Neural cell (in vitro differentiated cells): ENCODE measurements around the gene AVEN. TPM values are rescaled to one million over a fixed set of nuclear protein-coding genes. Genes with fewer than 3 reads are reported as not detected.

Source experiments
- H2AFZ ChIP-seq: fragments of 200-600, 300-800 bp; sonication (generic), shearing (Covaris generic); 2 replicates; pipeline ENCODE4 v1.6.0; 2014; ENCODE audit warnings: low read depth, mild to moderate bottlenecking, antibody characterized with exemption, low read length, moderate library complexity
- H3F3A ChIP-seq: fragments of 200-600 bp; shearing (Covaris generic); 2 replicates; pipeline ENCODE4 v1.6.1; 2016; ENCODE audit warnings: mild to moderate bottlenecking, moderate library complexity, mixed read lengths, antibody characterized with exemption, low read length; ENCODE audit not compliant: insufficient read depth, poor library complexity, severe bottlenecking
- H3K27ac ChIP-seq: fragments of 200-600, 300-800 bp; sonication (generic), shearing (Covaris generic); 2 replicates; pipeline ENCODE4 v1.5.1; 2014; ENCODE audit warnings: mild to moderate bottlenecking, low read length, moderate library complexity
- H3K27me3 ChIP-seq: fragments of 300-800, 200-600 bp; sonication (generic), shearing (Covaris generic); 2 replicates; pipeline ENCODE4 v1.6.0; 2014; ENCODE audit warnings: mild to moderate bottlenecking, low read depth, low read length, moderate library complexity; ENCODE audit not compliant: insufficient read depth
- H3K36me3 ChIP-seq: fragments of 300-800, 200-600 bp; sonication (generic), shearing (Covaris generic); 2 replicates; pipeline ENCODE4 v1.5.1; 2014; ENCODE audit warnings: mild to moderate bottlenecking, antibody characterized with exemption, low read length, moderate library complexity; ENCODE audit not compliant: insufficient read depth
- H3K4me2 ChIP-seq: fragments of 300-800, 200-600 bp; sonication (generic), shearing (Covaris generic); 2 replicates; pipeline ENCODE4 v1.6.0; 2014; ENCODE audit warnings: mild to moderate bottlenecking, low read length
- H3K4me3 ChIP-seq: fragments of 300-800, 200-600 bp; sonication (generic), shearing (Covaris generic); 2 replicates; pipeline ENCODE4 v1.5.1; 2014; ENCODE audit warnings: mild to moderate bottlenecking, low read length, moderate library complexity
- H3K79me2 ChIP-seq: fragments of 200-600 bp; shearing (Covaris generic); replicated peaks from 2 replicates; pipeline ENCODE4 v1.6.0; 2014; ENCODE audit warnings: mild to moderate bottlenecking, low read length, moderate library complexity; ENCODE audit not compliant: insufficient read depth
- H3K9ac ChIP-seq: fragments of 300-800, 200-600 bp; sonication (generic), shearing (Covaris generic); 2 replicates; pipeline ENCODE4 v1.6.1; 2016; ENCODE audit warnings: mild to moderate bottlenecking, low read length, mixed read lengths
- H3K9me2 ChIP-seq: fragments of 200-600 bp; shearing (Covaris generic); 2 replicates; pipeline ENCODE4 v1.6.1; 2016; ENCODE audit warnings: mild to moderate bottlenecking, low read length, mixed read lengths; ENCODE audit not compliant: insufficient read depth
- H3K9me3 ChIP-seq: fragments of 200-600, 300-800 bp; sonication (generic), shearing (Covaris generic); 2 replicates; pipeline ENCODE4 v1.6.1; 2016; ENCODE audit warnings: mild to moderate bottlenecking, mixed run types, low read length, moderate library complexity, mixed read lengths
- H4K20me1 ChIP-seq: fragments of 200-600 bp; shearing (Covaris generic); 2 replicates; pipeline ENCODE4 v1.6.1; 2016; ENCODE audit warnings: mild to moderate bottlenecking, mixed run types; ENCODE audit not compliant: insufficient read depth
- EP300 ChIP-seq: fragments of 450-650 bp; conservative IDR thresholded peaks from 2 replicates; pipeline ENCODE4 v1.6.1; 2014; ENCODE audit warnings: antibody characterized with exemption, mild to moderate bottlenecking, moderate library complexity; ENCODE audit not compliant: poor library complexity, severe bottlenecking
- EZH2 ChIP-seq: fragments of 200-600, 300-800 bp; shearing (Covaris generic), sonication (generic); IDR thresholded peaks from 2 replicates; pipeline ENCODE4 v1.6.1; 2014; ENCODE audit warnings: antibody characterized with exemption, low read length, borderline replicate concordance, mild to moderate bottlenecking; ENCODE audit not compliant: insufficient read depth, poor library complexity, severe bottlenecking
- MXI1 ChIP-seq: fragments of 450-650 bp; conservative IDR thresholded peaks from 2 replicates; pipeline ENCODE4 v1.6.1; 2014; ENCODE audit warnings: antibody characterized with exemption, mild to moderate bottlenecking; ENCODE audit not compliant: poor library complexity, severe bottlenecking
- POLR2AphosphoS5 ChIP-seq: IDR thresholded peaks from 2 replicates; pipeline ENCODE4 v1.6.1; 2012
- RAD21 ChIP-seq: fragments of 450-650 bp; conservative IDR thresholded peaks from 2 replicates; pipeline ENCODE4 v1.6.1; 2014; ENCODE audit warnings: antibody characterized with exemption, mild to moderate bottlenecking, moderate library complexity
- SMC3 ChIP-seq: fragments of 450-650 bp; conservative IDR thresholded peaks from 2 replicates; pipeline ENCODE4 v1.6.1; 2014; ENCODE audit warnings: antibody characterized with exemption, mild to moderate bottlenecking, moderate library complexity; ENCODE audit not compliant: poor library complexity
- TAF1 ChIP-seq: IDR thresholded peaks from 2 replicates; pipeline ENCODE4 v1.6.1; 2012; ENCODE audit warnings: low read depth
- polyA plus RNA-seq: library from polyadenylated mRNA; depleted of rRNA; stranded (reverse); fragments of >200 nt; gene quantifications from 2 replicates; pipeline ENCODE4 v1.2.3, GENCODE V29; 2014
- TF ChIP-seq, protein P1 (sequence below): fragments of 450-650 bp; IDR thresholded peaks from 2 replicates; pipeline ENCODE4 v1.5.1; 2014; ENCODE audit warnings: antibody characterized with exemption, mild to moderate bottlenecking, moderate library complexity; ENCODE audit not compliant: poor library complexity, severe bottlenecking
- TF ChIP-seq, protein P2 (sequence below): IDR thresholded peaks from 2 replicates; pipeline ENCODE4 v1.6.1; 2012; ENCODE audit warnings: borderline replicate concordance

AVEN gene
- polyA plus RNA-seq, 1 donor from 2014 or later = 14.1 TPM

DNA sequence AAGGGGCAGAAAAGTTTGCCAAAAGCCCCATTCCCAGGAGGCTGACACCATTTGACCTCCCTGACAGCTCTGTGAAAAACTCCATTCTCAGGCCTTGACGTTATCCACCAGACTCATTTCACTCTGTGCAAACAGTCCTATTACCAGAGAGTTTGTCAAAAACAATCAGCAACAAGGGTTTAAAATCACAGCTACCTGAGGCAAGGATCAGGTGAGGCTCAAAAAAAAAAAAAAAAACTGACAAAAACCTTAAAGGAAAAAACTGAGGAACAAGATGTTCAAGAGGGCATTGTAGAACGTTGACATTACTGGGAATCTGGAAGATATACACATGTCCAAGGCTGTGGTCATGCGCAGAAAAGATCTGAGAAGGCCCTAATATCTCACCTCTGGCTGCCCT lies 11.4 kb downstream of the AVEN start:
- H2AFZ ChIP-seq = no peak overlapping the region
- no peaks in the 10 kb centered on the region for H3K79me2 ChIP-seq
- no peak overlapping the region for H3K9ac ChIP-seq
- H3K27ac ChIP-seq = no peak overlapping the region
- no peak overlapping the region for H3K4me3 ChIP-seq
- H3K9me2 ChIP-seq = no peaks in the 10 kb centered on the region
- H3K9me3 ChIP-seq = no peaks in the 10 kb centered on the region
- no peaks in the 10 kb centered on the region for H3K36me3 ChIP-seq
- no peaks in the 10 kb centered on the region for H3F3A ChIP-seq
- TF ChIP-seq, protein P1, sequence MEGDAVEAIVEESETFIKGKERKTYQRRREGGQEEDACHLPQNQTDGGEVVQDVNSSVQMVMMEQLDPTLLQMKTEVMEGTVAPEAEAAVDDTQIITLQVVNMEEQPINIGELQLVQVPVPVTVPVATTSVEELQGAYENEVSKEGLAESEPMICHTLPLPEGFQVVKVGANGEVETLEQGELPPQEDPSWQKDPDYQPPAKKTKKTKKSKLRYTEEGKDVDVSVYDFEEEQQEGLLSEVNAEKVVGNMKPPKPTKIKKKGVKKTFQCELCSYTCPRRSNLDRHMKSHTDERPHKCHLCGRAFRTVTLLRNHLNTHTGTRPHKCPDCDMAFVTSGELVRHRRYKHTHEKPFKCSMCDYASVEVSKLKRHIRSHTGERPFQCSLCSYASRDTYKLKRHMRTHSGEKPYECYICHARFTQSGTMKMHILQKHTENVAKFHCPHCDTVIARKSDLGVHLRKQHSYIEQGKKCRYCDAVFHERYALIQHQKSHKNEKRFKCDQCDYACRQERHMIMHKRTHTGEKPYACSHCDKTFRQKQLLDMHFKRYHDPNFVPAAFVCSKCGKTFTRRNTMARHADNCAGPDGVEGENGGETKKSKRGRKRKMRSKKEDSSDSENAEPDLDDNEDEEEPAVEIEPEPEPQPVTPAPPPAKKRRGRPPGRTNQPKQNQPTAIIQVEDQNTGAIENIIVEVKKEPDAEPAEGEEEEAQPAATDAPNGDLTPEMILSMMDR = no peak
- TF ChIP-seq MXI1 (no peak), EP300 (no peak), RAD21 (no peak), EZH2 (no peak), SMC3 (no peak), TAF1 (no peak), POLR2AphosphoS5 (no peak)
- TF ChIP-seq, protein P2, sequence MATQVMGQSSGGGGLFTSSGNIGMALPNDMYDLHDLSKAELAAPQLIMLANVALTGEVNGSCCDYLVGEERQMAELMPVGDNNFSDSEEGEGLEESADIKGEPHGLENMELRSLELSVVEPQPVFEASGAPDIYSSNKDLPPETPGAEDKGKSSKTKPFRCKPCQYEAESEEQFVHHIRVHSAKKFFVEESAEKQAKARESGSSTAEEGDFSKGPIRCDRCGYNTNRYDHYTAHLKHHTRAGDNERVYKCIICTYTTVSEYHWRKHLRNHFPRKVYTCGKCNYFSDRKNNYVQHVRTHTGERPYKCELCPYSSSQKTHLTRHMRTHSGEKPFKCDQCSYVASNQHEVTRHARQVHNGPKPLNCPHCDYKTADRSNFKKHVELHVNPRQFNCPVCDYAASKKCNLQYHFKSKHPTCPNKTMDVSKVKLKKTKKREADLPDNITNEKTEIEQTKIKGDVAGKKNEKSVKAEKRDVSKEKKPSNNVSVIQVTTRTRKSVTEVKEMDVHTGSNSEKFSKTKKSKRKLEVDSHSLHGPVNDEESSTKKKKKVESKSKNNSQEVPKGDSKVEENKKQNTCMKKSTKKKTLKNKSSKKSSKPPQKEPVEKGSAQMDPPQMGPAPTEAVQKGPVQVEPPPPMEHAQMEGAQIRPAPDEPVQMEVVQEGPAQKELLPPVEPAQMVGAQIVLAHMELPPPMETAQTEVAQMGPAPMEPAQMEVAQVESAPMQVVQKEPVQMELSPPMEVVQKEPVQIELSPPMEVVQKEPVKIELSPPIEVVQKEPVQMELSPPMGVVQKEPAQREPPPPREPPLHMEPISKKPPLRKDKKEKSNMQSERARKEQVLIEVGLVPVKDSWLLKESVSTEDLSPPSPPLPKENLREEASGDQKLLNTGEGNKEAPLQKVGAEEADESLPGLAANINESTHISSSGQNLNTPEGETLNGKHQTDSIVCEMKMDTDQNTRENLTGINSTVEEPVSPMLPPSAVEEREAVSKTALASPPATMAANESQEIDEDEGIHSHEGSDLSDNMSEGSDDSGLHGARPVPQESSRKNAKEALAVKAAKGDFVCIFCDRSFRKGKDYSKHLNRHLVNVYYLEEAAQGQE = no peak
- H3K27me3 ChIP-seq = no peaks in the 10 kb centered on the region
- H3K4me2 ChIP-seq = no peak overlapping the region
- H4K20me1 ChIP-seq = no peaks in the 10 kb centered on the region

DNA sequence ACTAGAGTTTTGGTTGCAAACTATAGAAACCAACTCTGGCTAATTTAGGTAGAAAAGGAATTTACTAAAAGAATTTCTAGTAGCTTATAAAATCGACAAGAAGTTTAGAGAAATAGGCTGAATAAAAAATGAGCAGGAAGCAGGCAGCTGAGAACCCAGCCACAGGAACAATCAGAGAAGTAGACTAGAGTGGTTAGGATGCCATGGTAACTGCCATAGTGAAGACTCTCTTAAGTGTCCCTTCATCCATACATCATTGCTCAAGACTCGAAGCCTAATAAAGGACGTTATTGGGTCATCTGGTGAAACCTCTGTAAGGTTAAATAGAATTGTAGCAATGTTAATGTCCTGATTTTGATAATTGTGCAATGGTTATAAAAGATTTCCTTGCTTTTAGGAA lies 13.8 kb downstream of the AVEN start:
- H3K27me3 ChIP-seq = no peaks in the 10 kb centered on the region
- H3K36me3 ChIP-seq = no peaks in the 10 kb centered on the region
- no peaks in the 10 kb centered on the region for H4K20me1 ChIP-seq
- H3K4me2 ChIP-seq = no peak overlapping the region
- TF ChIP-seq EP300 (no peak), TAF1 (no peak), RAD21 (no peak), POLR2AphosphoS5 (no peak), MXI1 (no peak), EZH2 (no peak), SMC3 (no peak)
- TF ChIP-seq, protein P1 = no peak
- TF ChIP-seq, protein P2 = no peak
- H3K9me3 ChIP-seq = no peaks in the 10 kb centered on the region
- H2AFZ ChIP-seq = no peak overlapping the region
- H3K9me2 ChIP-seq = no peaks in the 10 kb centered on the region
- no peak overlapping the region for H3K4me3 ChIP-seq
- H3F3A ChIP-seq = no peaks in the 10 kb centered on the region
- H3K27ac ChIP-seq = no peak overlapping the region
- H3K9ac ChIP-seq = no peak overlapping the region
- no peaks in the 10 kb centered on the region for H3K79me2 ChIP-seq
